HepG2 (cell line): ENCODE data around the gene TNFAIP3.

Source experiments
- EED ChIP-seq: sonication (generic); formaldehyde crosslinking; IDR thresholded peaks from 2 replicates; pipeline ENCODE4 v1.5.0; 2020; ENCODE audit warnings: mild to moderate bottlenecking, missing genetic modification reagents
- ETV6 ChIP-seq: sonication (generic); formaldehyde crosslinking; conservative IDR thresholded peaks from 2 replicates; pipeline ENCODE4 v1.4.0; 2020; ENCODE audit warnings: missing genetic modification reagents
- JUN ChIP-seq: sonication (generic); formaldehyde crosslinking; IDR thresholded peaks from 2 replicates; pipeline ENCODE4 v1.4.0; 2020; ENCODE audit warnings: mild to moderate bottlenecking, missing genetic modification reagents
- ZMAT3 ChIP-seq: sonication (generic); formaldehyde crosslinking; conservative IDR thresholded peaks from 2 replicates; pipeline ENCODE4 v1.7.0; 2021; ENCODE audit warnings: missing genetic modification reagents
- ZNF20 ChIP-seq: sonication (generic); formaldehyde crosslinking; IDR thresholded peaks from 2 replicates; pipeline ENCODE4 v1.4.0; 2020; ENCODE audit warnings: mild to moderate bottlenecking, moderate library complexity, missing genetic modification reagents

DNA sequence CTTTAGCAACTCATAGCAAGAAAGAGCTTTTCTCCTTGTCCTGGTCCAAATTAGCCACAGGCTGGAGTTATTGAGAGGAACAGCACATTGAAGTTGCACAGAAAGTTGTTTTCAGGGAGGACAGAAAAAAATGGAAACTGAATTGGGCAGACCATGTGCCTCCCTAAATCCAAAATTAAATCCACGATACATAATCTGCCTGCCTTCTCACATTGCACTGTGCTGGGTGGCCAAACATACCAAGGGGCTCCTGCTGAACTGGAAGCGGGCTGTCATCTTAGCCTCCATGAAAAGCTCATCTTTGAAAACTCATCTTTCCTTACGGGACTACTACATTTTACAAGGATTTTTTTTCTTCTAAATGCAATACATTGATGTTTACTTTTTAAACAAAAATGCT, 59.9 kb downstream of the TNFAIP3 start:
- TF ChIP-seq EED, result no peak
- TF ChIP-seq ZNF20 (CRISPR knock-in tag), result no peak
- no peak for TF ChIP-seq ETV6 (CRISPR knock-in tag)
- no peak for TF ChIP-seq ZMAT3 (CRISPR knock-in tag)
- TF ChIP-seq JUN (CRISPR knock-in tag), result no peak
